ENCODE results near the gene AS3MT.
"Not testable (repeated sequence)": the region's sequence is repeated elsewhere in the genome, so short reads cannot be mapped to it uniquely, and the experiment has no call there.

The AS3MT gene

DNA sequence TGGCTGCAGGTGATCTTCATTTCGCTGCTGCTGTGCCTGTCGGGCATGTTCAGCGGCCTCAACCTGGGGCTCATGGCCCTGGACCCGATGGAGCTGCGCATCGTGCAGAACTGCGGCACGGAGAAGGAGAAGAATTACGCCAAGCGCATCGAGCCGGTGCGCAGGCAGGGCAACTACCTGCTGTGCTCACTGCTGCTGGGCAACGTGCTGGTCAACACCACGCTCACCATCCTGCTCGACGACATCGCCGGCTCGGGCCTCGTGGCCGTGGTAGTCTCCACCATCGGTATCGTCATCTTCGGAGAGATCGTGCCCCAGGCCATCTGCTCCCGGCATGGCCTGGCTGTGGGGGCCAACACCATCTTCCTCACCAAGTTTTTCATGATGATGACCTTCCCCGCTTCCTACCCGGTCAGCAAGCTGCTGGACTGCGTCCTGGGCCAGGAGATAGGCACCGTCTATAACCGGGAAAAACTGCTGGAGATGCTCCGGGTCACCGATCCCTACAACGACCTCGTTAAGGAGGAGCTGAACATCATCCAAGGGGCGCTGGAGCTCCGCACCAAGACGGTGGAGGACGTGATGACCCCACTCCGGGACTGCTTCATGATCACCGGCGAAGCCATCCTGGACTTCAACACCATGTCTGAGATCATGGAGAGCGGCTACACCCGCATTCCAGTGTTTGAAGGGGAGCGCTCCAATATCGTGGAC lies 50.1 kb downstream of the AS3MT start:
- no peak for DNase-seq (ENCODE audit: low read depth)

DNA sequence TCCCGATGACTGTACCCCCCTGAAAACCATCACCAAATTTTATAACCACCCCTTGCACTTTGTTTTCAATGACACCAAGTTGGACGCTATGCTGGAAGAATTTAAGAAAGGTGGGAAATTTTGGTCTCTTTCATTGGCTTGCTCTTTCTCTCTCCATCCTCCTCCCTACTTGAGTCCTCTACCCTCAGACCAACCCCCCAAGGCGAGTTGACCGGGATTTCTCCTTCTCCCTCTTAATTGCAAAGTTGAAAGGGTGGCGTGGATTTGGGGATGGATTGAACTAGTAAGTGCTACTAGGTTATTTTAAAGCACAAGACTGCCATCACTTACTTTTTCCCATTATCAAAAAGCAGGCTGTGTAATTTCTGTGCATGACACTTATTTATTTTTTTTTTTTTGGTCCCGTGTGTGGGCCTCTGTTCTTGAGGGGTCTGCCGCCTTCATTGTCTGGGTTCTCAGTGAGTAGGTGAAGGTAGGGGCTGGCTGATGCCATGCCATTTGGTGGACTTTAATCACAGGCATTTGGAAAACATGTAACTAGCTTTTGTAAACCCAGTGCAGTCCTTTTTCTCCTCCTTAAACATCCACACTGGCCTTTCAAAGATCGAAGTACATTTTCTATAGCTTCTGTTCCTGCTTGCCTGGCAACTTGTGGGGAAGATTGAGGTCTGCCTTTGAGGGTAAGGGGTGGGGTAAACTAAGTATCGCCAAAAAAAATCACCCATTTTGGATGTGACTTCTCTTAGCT lies 50.9 kb downstream of the AS3MT start:
- DNase-seq (ENCODE audit: low read depth): no peak

DNA sequence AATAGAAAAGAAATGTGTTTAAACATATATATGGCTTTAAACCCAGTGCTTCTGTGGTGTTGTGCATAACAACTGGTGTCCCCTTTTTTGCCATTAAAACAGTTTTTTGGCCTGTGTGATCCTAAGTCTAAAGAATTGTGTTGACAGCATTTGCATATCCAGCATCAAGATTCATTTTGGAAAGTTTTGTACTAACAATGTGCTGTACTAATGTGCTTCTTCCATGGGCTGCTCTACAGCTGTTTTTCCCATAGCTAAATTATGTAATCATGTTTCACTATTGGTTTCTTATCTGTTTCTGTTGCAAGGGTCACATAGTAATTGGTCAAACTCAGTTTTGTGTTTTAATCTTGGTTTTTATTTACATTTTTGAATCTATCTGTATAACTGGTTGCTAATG lies 54.3 kb downstream of the AS3MT start:
- DNase-seq (ENCODE audit: low read depth): no peak

DNA sequence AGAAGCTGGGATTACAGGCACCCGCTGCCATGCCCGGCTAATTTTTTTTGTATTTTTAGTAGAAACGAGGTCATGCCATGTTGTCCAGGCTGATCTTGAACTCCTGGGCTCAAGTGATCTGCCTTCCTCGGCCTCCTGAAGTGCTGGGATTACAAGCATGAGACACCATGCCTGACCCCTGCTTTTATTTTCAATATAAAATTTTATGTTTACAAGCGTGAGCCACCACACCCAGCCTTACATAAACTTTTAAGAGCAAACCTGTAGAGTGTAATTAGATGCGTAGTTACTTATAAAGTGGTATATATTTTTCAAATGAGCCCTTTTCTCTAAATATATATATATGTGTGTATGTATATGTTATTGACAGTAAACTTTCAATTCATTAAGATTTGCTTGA lies 57.6 kb downstream of the AS3MT start:
- no peak for DNase-seq (ENCODE audit: low read depth)

DNA sequence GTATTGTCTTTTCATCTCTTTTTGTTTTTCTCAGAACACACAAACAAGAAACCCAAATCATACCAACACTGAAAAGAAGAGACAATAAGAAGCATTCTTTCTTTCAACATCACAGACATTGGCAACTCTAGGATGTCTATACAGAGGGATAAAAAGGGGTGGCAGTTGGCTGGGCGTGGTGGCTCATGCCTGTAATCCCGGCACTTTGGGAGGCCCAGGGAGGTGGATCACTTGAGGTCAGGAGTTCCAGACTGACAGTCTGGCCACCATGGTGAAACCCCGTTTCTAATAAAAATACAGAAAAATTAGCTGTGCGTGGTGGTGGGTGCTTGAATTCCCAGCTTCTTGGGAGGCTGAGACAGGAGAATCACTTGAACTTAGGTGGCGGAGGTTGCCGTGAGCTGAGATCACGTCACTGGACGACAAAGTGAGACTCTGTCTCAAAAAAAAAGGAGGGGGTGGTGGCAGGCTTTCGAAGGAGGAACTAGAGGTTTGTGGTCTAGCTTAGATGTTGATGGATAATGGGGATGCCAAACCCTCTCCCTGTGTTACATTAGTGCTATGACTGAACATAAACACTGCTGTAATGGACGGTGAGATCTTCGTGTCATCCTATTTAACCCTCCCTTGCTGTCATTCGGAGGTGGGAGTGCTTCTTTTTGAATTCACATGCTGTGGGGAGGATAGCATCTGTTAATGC lies 58.2 kb downstream of the AS3MT start:
- DNase-seq (ENCODE audit: low read depth): no peak

DNA sequence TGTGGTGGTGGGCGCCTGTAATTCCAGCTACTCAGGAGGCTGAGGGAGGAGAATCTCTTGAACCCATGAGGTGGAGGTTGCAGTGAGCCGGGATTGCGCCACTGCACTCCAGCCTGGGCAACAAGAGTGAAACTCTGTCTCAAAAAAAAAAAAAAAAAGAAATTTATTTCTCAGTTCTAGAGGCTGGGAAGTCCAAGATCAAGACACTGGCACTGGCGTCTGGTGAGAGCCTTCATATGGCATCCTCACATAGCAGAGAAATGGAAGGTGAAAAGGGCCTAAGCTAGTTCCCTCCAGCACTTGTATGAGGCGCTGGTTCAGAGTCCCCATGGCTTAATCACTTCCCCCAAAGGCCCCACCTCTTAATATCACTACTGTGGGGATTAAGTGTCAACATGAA lies 59.2 kb downstream of the AS3MT start:
- not testable (repeated sequence) for DNase-seq (ENCODE audit: low read depth)

DNA sequence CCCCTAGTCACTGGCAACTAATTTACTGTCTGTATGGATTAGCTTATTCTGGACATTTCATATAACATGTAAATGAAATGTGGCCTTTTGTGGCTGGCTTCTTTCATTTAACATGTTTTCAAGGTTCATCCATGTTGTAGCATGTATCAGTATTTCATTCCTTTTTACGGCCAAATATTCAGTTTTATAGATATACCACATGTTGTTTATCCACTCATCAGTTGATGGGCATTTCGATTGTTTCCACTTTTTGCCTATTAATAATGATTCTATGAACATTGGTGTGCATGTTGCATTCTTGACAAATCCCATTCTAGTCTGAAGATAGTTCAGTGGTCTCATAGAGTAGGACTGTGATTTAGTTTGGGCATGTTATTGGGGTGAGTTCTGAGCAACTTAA lies 61.5 kb downstream of the AS3MT start:
- DNase-seq (ENCODE audit: low read depth): no peak

DNA sequence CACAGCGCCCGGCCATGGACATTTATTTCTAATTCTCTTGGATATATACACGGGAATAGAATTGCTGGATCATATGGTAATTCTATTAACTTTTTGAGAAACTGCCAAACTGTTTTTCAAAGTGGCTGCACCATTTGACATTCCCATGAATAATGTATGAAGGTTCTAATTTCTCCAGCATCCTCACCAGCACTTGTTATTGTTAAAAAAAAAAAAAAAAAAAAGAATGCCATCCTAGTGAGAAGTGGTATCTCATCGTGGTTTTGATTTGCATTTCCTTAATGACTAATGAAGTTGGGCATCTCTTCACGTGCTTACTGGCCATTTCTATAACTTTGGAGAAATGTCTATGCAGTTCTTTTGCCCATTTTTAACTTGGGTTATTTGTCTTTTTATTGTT lies 62.4 kb downstream of the AS3MT start:
- no peak for DNase-seq (ENCODE audit: low read depth)

DNA sequence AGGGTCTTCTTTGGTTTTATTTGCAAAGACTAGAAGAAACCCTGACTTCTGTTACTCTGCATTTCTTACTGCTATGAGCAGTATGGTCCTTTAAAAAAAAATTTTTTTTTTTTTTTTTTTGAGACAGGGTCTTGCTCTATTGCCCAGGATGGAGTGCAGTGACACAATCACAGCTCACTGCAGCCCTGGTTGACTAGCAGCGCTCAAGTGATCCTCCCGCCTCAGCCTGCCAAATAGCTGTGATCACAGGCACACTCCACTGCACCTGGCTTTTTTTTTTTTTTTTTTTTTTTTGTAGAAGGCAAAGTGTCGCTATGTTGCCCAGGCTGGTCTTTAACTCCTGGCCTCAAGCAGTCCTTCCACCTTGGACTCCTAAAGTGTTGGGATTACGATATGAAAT lies 66.2 kb downstream of the AS3MT start:
- DNase-seq (ENCODE audit: low read depth): no peak

DNA sequence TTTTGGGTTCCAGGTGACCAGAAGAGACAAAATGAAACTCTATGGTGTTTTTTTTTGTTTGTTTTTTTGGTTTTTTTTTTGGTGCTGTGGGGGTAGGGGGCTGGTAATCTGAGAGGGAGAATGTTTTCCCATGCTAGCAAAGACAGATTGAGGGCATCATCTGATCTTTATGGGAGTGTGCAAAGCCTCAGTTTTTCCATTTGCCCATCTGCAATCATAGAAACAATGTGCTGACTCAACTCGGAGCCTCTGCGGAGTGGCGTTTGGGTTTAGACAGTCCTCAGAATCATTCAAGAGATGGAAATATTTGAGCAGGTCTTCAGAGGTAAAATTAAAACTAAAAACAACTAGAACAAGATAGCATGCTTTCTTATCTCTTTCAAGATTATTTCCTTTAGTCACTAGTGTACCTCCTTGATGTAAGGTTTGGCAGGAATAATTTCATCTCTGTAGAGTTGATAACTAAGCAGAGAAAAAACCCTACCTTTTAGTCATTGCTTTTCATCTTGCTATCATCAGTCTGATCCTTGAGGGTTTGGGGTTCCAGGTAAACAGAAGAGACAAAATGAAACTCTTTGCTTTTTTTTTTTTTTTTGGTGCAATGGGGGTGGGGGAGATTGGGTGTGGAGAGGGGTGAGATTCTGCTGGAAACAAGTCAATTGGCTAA lies 66.8 kb downstream of the AS3MT start:
- DNase-seq (ENCODE audit: low read depth): no peak

DNA sequence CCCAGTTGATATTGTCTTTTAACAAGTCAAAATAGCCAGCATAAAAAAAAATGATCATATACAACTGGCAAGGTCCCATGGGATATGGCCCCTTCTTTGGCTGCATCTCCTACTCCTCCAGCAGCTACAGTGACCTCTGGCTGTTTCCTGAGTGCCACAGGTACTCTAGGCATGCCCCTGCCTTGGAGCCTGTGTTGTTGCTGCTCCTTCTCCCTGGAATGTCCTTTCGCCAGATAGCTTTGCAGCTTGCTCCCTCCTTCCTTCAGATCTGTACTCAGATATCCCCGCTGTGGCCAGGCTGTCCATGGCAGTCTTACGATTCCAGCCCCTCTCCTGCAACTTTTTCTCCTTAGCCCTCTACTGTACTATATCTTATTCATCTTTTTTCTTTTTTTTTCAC lies 72.1 kb downstream of the AS3MT start:
- no peak for DNase-seq (ENCODE audit: low read depth)

DNA sequence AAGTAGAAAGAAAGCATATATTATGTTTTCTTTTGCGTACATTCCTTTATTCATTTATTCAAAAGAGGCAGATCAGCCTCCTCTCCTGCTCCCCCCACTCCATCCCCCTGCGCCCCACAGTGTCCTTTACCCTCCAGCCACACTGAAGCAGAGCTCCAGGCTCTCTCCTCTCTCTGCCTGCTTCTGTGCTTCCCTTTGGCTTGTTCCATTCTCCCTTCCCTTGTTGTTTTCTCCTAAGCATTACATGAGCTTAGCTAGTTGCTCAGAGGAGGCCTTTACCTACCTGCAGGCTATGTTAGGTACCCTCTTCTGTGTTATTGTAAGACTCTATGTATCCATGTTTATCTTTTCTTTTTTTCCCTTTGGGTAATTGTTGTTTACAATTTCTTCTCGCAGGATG lies 76.2 kb downstream of the AS3MT start:
- DNase-seq (ENCODE audit: low read depth): no peak

DNA sequence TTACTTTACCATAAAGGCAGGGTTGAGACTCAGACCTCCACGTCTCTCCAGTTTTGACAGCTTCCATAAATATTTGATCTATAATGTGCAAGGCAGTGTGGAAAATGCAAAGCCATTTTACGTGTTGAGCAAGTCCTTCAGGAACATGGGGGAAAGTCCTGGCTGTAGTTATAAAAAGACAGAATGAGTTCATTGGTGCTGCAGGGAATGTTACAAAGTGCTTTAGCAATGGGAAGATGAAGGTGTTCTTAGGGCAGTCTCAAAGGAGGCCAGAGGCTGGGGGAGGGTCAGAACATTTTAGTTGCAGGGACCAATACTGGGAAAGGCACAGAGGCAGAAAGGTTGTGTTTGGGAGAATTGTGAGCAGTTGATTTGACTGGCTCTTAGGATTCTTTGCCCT lies 76.7 kb downstream of the AS3MT start:
- DNase-seq (ENCODE audit: low read depth): no peak

DNA sequence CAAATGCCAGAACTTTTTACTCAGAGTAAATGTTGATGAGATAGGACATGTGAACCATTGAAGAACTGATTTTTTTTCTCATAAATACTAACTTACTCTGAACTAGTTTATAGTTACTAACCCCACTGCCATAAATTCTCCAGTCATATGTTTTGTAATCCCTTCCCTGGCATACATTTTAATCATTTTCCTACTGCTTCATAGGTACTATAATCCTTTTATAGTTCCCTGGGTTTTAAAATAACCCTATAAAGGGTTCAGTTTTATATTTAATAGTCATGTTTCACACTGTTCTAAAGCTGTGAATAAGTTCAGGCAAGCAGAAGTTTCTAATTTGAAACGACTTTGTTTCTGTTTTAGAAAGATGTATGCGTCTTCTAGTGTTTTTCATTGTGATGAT lies 77.7 kb downstream of the AS3MT start:
- no peak for DNase-seq (ENCODE audit: low read depth)

DNA sequence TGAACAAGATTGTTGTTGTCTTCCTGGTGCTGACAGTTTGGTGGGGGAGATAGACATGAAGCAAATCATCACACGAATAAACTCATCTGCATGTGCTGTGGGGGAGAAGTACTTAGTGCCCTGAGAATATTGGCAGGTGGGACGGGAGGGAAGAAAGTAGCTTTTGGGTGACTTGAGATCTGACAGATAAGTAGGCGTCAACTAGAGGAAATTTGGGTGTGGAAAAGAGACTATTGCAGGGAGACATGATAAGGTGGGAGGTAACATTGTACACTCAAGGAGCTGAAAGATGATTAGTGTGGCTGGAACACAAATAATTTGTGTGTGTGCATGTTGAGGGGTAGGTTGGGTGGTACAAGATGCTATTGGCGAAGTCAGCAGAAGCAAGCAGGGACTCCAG lies 78.9 kb downstream of the AS3MT start:
- DNase-seq (ENCODE audit: low read depth): no peak

DNA sequence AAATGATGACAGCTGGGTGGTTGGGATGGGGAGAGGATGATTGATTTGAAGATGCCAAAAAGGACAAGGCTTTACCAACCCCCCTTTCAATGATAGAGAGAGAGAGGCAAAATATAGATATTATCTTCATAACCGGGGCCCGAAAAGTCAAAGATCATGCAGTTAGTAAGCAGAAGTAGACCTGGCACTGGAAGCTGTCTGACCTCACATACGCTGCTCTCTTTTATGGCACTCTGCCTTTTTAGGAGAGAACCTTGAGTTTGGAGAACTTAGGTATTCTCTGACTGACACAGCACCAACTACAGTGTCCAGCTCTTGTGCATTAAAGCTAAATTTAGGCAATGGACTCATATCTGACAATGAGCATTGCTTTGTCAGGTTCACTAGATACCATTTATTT lies 79.5 kb downstream of the AS3MT start:
- no peak for DNase-seq (ENCODE audit: low read depth)

DNA sequence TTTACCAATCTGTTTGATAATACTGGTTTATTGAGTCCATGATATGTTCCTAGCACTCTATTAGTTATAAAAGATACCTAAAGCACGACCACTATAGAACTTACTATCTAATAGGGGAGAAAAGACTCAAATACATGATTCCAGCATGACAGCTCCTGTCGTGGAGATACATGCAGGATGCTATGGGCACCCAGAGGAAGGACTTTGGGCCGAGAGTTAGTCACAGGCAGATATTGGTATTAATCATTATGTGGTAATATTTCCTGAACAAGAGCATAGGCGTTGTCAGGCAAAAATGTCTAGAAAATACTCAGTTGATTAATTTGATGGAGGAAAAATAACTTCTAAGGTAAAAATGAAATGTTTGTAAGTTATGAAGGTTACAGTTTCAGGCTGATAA lies 80.6 kb downstream of the AS3MT start:
- no peak for DNase-seq (ENCODE audit: low read depth)

DNA sequence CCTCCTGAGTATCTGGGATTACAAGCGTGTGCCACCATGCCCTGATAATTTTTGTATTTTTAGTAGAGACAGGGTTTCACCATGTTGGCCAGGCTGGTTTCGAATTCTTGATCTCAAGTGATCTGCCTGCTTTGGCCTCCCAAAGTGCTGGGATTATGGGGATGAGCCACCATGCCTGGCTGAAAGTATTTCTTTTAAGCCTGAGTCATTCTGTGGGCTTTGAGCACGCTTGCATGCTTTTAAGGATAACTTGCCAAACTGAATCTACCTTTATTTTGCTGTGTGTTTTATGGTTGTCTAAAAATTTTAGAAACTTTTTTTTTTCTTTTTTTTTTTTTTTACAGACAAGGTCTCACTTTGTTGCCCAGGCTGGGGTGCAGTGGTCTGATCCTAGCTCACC lies 82.0 kb downstream of the AS3MT start:
- no peak for DNase-seq (ENCODE audit: low read depth)

All from fibroblast of the conjunctiva (primary cell).